C4-2B (cell line): Measurements from ENCODE around the gene INTS6.

Experiments
- ZFX ChIP-seq: fragments of 450-650 bp; IDR thresholded peaks from 2 replicates; pipeline ENCODE4 v1.6.1; 2017
- TF ChIP-seq, protein P1 (sequence below): fragments of 450-650 bp; conservative IDR thresholded peaks from 2 replicates; pipeline ENCODE4 v1.5.1; 2017; ENCODE audit warnings: mild to moderate bottlenecking

DNA sequence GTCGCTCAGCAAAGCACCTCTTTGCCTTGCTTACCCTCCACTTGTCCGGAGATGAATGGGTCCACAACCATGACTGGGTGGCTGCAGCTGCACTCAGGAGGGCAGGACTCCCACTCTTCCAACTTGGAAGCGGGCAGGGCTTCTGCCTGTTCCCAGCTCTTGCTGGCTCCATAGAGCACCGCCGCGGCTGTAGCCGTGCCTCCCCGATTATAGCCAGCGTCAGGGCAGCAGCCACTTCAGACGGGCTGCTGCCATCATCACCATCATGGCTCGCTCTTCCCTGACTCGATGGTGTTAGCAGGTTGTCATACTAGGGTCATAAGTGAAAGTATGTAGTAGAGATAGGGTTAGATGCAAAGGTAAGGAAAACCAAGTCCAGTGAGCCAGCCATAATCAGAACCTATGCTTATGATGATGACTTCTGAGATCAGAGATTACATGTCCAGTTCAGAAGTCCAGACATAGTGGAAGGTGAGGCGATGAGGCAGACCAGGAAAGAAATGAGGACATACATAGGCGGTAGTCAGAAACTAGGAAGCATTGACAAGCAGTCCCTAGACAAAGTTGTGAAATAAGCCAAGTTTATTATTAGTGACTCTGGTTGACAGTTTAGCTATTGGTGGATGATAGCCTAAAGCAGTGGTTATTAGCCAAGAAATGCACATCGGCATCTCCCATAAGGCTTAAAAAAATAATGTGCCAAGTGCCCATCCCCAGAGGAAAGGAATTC, 4.4 kb upstream of the INTS6 start:
- TF ChIP-seq, protein P1, sequence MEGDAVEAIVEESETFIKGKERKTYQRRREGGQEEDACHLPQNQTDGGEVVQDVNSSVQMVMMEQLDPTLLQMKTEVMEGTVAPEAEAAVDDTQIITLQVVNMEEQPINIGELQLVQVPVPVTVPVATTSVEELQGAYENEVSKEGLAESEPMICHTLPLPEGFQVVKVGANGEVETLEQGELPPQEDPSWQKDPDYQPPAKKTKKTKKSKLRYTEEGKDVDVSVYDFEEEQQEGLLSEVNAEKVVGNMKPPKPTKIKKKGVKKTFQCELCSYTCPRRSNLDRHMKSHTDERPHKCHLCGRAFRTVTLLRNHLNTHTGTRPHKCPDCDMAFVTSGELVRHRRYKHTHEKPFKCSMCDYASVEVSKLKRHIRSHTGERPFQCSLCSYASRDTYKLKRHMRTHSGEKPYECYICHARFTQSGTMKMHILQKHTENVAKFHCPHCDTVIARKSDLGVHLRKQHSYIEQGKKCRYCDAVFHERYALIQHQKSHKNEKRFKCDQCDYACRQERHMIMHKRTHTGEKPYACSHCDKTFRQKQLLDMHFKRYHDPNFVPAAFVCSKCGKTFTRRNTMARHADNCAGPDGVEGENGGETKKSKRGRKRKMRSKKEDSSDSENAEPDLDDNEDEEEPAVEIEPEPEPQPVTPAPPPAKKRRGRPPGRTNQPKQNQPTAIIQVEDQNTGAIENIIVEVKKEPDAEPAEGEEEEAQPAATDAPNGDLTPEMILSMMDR: no peak
- no peak for TF ChIP-seq ZFX
